Measurements from ENCODE around the gene LZTFL1. TPM values are rescaled to one million over a fixed set of nuclear protein-coding genes. Genes with fewer than 3 reads are reported as not detected.

Gene LZTFL1
- total RNA-seq, 2 donors from 2014 or later = 8.6 to 9.1 TPM

DNA sequence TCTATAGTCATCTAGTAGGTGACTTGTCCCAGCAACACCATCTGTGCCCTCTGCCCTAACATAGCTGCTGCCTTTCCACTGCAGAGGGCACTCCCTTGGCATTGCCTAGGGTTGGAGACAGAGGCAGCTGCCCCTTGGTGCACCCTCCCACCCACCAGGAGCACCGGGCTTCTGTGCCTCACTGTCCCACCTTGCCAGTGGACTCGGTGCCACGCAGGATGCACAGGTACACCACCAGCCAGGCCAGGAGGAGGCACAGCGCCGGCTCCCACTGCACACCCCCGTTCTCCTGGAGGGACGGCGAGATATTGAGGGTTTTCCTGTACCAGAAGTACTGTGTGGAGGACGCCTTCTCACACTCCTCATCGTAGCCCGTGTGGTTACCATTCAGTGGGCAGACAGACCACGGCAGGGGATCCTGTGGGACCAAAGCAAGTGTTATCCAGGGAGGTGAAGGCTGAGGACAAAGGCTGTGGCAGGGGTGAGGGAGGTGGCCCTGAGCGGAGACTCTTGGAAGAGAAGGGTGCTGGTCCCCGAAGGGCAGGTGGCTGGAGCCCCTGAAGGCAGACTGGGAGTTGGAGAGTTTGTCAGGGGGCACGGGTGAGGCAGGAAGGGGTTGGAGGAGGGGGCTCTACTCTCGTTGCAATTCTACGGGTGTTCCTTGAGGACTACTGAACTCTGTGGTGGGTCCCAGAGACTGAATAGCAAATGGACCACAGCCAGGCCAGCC, 66.2 kb downstream of the LZTFL1 start:
- intact Hi-C loops (cut with DNase I) = no loop called here

GRCh38 chr3:45774581-45775521, 67.1 kb downstream of the LZTFL1 start:
- no peak for ATAC-seq
- intact Hi-C loops (cut with DNase I) = no loop called here
- no peak for DNase-seq

More for the DNA sequence above, 66.2 kb downstream of the LZTFL1 start:
- DNase-seq = no peak
- no peak for ATAC-seq

- intact Hi-C loops (cut with DNase I) = no loop called here
- DNase-seq = no peak
- no peak for ATAC-seq
These were observed 68.0 kb downstream of the LZTFL1 start for GRCh38 chr3:45773714-45774449.

Other genes starting within 250 kb of the LZTFL1 start
- gene LIMD1, start 247.4 kb downstream of the LZTFL1 start, total RNA-seq = 10 to 100 TPM; 20.5 to 22.8 TPM
- 10 to 100 TPM; 26.9 to 32.1 TPM for gene SACM1L, start 152.7 kb downstream of the LZTFL1 start, total RNA-seq
- gene SLC6A20, start 45.6 kb downstream of the LZTFL1 start, total RNA-seq = under 1 TPM in 1 of 2 donors, not detected in 1; 0.18 TPM
- gene CCR9, start 44.4 kb upstream of the LZTFL1 start, total RNA-seq = not detected
- gene CXCR6, start 101.3 kb upstream of the LZTFL1 start, total RNA-seq = 1 to 10 TPM in 1 of 2 donors, under 1 TPM in 1; 0.39 to 2.6 TPM
- gene FYCO1, start 153.7 kb upstream of the LZTFL1 start, total RNA-seq = 10 to 100 TPM; 64.4 to 91.9 TPM
- gene XCR1, start 185.4 kb upstream of the LZTFL1 start, total RNA-seq = under 1 TPM; 0.08 to 0.09 TPM